ENCODE measurements around the gene DRC3.
"Not testable (repeated sequence)": the region's sequence is repeated elsewhere in the genome, so short reads cannot be mapped to it uniquely, and the experiment has no call there.

The DRC3 gene

GRCh38 chr17:17972126-17972951, at the start of gene DRC3, which contains the start of gene TOM1L2:
Gene DRC3 (plus strand): TSS chr17:17972862. CDS start chr17:17977599, 4,737 bp downstream.
Gene TOM1L2 (minus strand): TSS chr17:17972400. CDS start chr17:17972313, 87 bp downstream.
- DNase-seq: peak; percentile 96

GRCh38 chr17:17924131-17924856, 48.4 kb upstream of the DRC3 start:
- DNase-seq: no peak

DNA sequence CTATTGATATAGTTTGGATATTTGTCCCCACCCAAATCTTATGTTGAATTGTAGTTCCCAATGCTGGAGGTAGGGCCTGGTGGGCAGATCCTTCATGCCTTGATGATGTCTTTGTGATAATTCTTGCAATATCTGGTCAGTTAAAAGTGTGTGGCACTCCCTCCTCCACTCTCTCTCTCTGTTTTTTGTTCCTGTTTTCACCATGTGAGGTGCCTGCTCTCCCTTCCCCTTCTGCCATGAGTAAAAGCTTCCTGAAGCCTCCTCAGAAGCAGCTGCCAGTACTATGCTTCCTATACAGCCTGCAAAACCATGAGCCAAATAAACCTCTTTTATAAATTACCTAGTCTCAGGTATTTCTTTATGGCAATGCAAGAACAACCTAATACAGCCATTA, 47.8 kb upstream of the DRC3 start:
- DNase-seq: peak; percentile 42

- DNase-seq: no peak
Observed at GRCh38 chr17:17926036-17926435, 46.6 kb upstream of the DRC3 start.

DNA sequence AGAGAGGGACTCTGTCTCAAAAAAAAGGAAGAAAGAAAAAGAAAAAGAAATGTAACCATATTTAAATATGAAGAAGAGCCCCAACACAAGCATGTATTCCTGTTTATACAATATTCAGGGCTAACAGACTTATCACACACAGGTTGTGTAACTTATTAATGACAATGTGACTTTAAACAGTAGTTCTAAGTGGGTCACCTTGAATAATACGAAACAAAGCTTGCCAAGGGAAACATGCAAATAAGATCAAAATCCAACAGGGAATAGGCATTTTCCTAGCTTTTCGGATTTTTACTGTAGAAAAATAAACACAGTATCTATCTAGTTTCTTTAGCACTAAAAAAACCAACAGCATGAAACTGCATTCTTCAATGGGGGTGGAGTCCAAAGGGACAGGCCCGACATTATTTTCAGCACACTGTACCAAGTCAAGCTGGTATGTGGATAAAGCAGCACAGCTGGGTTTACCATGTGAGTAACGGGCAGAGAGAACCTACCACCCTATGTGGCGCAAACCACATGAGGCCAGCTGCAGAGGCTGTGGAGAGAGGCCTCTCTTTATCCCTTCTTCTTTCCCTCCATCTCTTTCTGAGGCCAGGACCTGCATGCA, 45.7 kb upstream of the DRC3 start:
- DNase-seq: no peak

DNA sequence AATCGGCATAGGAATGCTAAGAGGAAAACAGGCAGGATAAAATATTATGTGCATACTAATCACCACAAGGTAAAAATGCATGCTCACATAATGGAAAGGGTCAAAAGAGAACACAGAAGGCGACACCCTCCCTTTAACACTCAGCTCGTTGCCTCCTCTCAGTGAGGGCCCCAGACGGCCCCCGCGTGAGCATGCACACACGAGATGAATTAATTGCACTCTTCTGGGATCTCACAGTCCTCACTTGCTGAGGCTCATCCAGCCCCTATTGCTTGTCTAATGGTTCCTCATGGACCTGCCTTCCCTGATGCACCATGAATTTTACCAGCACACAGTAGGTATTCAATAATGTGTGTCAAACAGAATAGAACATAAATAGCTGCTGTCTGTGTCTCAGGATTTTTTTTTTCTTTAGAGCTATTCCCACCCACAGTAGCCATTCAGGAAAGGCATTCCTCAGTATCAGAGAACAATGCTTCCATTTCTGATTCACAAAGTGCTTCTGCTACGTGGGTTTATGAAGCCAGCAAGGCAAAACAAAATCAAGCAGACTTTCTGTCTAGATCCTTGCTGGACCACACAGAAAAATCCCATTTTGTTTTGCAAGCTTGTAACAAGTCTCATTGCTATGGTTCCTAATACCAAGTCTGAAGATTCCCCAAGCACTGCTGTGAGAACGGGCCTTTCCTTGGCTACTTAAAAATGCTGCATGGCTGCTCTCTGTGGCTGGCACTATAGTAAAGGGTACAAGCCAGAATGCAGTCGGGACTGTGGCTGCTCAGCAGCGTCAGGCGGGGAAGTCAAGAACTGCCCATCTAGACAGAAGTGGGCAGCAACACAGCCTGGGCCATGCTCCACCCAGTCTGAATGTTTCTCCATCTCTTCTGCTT, 44.0 kb upstream of the DRC3 start:
- DNase-seq: no peak

DNA sequence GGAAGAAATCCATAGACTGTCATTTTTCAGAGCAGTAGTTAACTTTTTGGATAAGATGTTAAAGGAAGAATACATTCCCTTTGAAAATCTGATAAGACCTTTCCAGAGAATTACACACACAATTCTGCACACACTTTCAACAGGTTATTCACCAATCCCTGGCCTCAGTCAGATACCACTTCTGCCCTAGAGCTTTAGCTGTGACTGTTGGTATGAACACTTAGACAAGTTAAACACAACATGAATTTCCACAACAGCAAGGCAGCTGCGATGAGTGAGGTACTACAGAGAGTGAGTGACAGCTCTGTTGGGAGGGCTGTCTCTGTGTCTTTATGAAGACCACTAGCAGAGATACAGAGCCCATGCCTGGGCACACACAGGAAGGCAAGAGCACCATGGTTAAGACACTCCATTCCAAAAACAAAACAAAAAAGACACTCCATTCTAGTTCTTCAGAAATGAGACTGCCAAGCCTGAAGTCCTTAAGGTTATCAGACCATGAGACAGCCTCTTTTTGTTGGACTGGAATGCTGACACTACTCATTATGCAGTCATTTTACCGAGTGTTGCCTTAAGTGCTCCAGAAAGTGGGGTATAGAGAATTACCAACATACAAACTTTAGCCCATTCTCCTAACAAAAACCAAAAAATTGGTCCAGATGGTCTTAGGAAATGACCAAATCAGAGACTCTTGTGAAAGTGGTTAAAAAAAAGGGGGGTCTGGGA, 42.8 kb upstream of the DRC3 start:
- no peak for DNase-seq

DNA sequence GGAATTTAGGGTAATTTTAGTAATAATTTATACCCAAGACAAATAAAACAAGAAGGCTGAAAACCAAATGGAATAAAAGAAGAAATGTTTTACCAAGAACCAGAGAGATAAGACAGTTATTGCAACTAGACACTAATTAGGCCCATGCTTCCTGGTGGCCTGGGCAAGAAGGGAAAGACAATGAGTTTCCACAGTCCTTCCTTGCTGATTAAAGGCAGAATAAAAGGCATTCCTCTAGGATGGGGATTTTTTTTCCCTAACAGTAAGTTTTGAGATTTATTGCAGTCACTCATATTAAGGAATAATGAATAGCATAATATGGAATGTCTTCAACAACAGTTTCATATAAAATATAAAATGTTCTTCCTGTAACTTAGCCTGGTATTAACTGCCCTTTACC, 42.0 kb upstream of the DRC3 start:
- no peak for DNase-seq

DNA sequence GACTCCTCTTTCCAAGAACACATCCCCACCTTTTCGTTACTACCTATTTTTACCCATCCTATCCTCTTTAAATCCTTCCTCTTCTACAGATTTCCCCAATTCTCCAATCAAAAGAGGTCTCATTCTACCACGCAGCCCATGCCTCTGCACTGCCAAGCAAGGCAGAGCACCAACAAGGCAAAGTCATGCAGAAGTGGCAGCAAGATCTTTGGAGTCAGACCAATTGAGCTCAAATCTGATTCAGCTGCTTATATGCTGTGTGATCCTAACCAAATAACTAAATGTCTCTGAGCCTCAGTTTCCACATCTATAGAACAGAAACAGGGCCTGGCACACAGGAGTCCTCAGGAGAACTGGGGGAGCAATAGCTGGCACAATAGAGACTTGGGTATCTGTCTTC, 41.5 kb upstream of the DRC3 start:
- no peak for DNase-seq

GRCh38 chr17:17933775-17934174, 38.9 kb upstream of the DRC3 start:
- no peak for DNase-seq

DNA sequence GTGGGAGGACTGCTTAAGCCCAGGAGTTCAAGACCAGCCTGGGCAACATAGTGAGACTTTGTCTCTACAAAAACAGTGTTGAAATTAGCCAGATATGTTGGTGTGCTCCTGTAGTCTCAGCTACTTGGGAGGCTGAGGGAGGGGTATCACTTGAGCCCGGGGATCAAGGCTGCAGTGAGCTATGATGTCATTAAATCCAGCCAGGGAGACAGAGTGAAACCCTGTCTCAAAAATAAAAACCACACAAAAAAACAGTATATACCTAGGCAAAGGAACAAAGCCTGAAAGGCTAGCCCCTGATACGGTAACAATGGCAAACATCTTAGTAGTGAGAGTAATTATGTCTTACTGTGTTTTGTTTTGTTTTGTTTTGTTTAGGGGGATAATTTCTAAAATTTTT, 38.4 kb upstream of the DRC3 start:
- DNase-seq: no peak

GRCh38 chr17:17934806-17935205, 37.9 kb upstream of the DRC3 start:
- no peak for DNase-seq

DNA sequence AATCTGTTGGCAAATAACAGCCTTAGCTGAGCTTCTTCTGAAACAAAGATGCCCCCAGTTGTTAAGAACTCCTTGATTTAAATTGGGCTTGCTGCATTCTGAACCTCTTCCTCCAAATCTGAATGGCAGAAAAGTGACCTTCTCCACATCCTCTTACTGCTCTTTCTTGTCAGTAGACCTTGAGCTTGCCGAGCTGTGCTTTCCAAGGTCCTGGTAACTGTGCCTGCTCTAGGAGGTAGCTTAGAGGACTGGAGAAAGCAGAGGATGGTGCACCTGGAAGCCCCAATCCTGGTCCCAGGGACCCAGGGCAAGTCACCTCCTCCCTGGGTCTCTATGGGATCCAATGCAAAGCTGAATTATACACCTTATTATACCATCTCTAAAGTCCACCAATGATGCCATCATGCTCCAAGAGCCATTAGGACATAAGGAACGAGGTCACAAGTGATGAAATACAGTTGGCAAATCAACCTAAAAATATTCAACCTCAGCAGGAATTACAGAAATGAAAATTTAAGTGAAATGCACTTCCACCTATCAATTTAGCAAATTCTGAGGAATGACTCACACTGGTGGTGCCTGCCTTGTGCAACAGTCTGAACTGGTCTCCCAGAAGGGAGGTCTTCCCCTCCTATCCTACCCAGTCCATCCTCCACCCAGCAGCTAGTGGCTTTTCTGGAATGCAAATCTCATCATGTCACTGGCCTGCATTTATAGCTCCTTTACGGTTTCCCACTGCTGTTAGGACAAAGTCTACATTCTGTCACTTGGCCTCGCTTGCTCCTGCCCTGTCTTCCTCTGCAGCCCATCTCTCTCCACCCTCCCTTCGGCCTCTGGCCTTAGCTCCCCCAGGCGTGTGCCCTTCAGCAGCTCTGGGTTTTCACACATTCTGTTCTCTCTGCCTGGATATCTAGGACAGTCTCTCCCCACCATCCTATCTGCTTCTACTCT, 37.1 kb upstream of the DRC3 start:
- no peak for DNase-seq

DNA sequence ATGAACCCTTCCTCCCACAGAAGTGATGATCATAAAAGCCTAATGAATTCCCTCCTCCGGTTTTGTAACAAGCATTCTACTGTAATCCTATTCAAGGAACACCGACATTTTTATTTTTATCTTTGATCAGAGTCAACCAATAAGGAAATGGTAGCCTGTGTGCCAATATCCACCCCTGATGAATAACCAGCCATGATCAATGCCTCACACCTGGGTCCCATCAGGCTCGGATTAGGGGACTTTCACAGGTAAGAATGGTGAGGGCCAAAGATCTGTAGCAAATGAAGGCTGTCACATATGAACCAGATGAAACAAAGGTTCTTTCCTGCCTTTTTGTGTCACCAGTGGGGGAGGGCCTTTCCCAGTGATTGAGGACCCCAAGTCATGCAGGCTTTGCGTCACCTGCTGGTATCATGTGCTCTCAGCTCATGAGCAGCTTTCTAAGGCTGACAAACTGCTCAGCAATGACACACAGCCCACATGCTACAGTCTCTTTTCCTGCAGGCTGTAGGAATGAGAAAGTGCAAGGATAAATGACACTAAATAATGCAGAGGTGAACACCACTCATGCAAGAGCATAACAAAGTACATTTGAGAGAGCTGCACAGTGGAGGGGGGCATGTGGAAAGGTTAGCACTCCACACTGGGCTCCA, 35.3 kb upstream of the DRC3 start:
- DNase-seq: no peak

- no peak for DNase-seq
Observed at GRCh38 chr17:17937958-17938357, 34.7 kb upstream of the DRC3 start.

GRCh38 chr17:17938388-17939107, 34.1 kb upstream of the DRC3 start:
- DNase-seq: no peak

DNA sequence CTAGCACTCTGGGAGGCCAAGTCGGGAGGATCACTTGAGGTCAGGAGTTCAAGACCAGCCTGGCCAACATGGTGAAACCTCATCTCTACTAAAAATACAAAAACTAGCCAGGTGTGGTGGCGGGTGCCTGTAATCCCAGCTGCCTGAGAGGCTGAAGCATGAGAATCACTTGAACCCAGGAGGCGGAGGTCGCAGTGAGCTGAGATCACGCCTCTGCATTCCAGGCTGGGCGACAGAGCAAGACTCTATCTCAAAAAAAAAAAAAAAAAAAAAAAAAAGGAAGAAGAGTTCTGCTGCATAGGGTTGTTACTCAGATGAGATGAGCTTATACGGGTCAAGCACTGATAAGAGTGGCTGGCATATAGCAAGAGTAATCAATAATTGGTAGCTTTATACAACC, 32.7 kb upstream of the DRC3 start:
- DNase-seq: not testable (repeated sequence)

GRCh38 chr17:17940441-17940911, 32.2 kb upstream of the DRC3 start:
- no peak for DNase-seq

DNA sequence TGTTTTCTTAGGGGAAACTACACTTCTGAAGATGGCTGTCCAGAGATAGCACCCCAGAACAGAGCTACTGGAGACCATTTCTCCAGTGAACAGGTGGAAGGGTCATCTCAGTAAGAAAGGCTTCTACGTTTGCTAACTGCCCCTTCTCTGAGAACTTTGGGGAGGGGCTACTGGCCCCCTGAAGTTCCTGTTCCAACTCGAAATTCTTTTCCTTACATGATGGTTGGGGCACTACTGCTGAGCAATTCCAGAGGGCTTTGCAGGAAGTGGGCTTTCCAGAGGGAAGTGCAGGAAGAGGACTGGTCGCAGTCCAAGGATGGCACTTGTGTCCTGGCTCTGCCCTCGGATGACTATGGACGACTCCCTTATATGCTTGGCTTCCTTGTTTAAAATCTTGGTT, 31.6 kb upstream of the DRC3 start:
- DNase-seq: no peak

Data from GF-D8 (cell line).